Activated CD4-positive, CD25-positive, alpha-beta regulatory T cell treated with anti-CD3 and anti-CD28 coated beads, Interleukin-2, amount 50 U/mL, for 16 hours (primary cell): ENCODE data around the gene BTBD1.

ENCODE experiments used
- DNase-seq: peaks from one replicate; pipeline ENCODE4 v3.0.0-alpha.2; 2020; ENCODE audit warnings: low read depth, low spot score

The BTBD1 gene

DNA sequence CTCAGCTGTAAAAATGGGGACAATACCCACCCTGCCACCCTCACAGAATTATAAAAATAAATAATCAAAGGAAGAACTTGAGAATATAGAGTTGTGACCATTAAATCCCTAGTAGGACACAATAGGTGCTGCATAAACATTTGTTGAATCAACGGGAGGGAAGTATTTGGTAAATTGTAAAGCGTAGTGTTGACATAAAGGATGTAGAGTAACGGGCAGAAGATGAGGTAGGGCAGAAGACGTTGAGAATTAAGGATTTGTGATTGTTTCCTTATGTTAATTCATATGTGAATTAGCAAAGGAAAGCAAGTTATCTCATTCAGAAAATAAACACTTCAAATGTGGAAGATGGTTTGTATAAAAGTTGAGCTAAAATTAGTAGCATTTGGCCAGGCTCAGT lies 73.9 kb downstream of the BTBD1 start:
- DNase-seq: no peak

GRCh38 chr15:82992436-82992998 lies 74.5 kb downstream of the BTBD1 start:
- DNase-seq: no peak

GRCh38 chr15:82986442-82986780 lies 80.6 kb downstream of the BTBD1 start:
- DNase-seq: no peak

GRCh38 chr15:82985688-82986441 lies 81.2 kb downstream of the BTBD1 start, which contains the start of gene RAMAC:
TSS of gene RAMAC (plus strand) at chr15:82986210. CDS start at chr15:82989019, 2,809 bp downstream.
- peak; percentile 87 for DNase-seq

GRCh38 chr15:82980981-82981380 lies 86.1 kb downstream of the BTBD1 start:
- no peak for DNase-seq

DNA sequence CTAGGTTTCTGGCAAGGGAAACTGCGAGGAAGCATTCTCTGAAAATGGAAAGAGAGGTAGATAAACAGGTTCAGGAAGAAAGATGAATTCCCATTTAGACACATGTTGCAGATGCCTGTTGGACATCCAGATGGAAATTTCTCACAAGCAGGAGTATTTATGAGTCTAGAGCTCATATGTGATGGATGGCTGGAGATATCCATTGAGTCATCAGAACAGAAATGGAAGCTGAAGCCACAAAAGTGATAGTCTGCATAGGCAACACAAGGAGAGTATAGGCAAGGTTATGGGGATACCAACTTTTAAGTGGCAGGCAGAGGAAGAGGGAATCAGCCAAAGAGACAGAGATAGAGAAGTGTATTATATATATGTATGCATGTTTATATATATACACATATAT lies 87.3 kb downstream of the BTBD1 start:
- DNase-seq: no peak

DNA sequence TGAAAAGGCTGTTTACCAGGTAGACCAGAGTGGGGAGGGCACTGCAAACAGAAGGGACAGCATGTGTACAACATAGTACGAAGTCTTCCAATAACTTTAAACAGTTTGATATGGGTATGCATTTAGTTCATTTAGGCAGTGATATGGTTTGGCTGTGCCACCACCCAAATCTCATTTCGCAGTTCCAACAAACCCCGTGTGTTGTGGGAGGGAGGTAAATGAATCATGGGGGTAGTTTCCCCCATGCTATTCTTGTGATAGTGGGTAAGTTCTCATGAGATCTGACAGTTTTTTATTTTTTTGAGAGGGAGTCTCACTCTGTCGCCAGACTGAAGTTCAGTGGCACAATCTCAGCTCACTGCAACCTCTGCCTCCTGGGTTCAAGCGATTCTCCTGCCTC lies 88.6 kb downstream of the BTBD1 start:
- DNase-seq: no peak

GRCh38 chr15:82977076-82977475 lies 90.0 kb downstream of the BTBD1 start:
- DNase-seq: no peak

DNA sequence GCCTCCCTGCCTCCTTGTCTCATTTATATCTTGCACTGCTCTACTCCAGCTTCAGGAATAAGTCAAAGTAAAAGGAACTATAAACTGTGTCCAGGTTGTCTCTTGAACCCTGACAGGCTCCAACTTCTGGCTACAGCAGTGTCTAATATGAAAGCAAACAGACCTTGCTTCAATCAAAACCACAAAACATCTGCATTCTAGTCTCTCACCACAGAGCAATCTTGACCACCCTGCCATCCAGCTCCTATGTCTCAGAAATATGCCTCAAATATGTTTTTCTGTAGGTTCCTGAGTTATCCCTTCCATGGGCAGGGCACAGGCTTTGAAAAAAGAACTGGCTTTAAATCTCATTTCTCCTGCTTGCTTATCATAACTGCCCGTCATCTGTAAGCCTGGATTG lies 94.1 kb downstream of the BTBD1 start:
- no peak for DNase-seq

DNA sequence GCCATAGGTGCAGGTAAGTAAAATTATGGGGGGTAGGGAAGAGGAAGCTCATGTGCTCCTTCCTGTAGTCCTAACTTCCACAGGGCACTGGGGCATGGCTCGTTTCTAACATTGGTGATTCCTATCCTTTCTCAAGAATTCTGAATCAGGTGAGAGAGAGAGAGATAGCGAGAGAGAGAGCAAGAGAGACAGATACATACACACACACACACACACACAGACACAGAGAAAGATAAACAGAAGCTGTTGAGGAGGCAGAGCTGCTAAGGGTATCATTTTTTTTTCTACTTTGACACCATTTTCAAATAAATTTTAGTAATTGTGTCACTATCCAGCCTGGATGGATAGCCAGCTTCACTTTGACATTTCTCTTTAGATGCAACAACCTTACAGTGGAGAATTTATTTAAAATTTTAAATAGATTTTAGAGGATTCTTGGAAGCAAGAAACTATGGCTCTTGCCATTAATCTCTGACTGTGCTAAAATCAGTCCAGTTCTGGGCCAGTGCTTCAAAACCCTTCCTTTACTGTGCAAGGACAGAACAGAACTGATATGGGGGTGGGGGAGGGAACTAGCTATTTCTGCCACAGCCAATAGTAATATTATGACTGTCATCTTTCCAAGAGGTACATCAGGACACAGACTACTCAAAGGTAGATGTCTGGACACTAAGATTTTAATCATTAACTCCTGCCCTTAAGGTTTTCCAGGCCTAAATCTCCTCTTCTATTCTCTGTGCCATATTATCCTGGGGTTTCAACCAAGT lies 95.7 kb downstream of the BTBD1 start:
- no peak for DNase-seq

DNA sequence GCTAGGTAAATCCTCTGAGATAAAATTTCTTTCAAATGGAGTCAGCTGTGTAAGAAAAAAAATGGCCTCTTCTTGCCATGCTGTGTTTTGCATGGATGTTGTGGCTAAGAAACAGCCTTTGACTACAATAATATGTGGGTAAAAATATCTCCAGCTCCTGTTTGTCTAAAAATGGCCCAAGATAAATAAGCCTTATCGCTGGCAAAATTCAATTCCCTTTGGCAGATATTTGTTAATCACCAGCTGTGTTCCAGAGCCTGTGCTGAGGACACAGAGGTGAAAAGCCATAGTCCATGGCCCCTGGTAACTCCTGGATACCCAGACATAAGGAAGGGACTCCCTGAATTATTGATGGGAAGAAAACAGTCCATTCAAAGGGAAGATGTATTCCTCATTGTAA lies 96.4 kb downstream of the BTBD1 start:
- no peak for DNase-seq

- DNase-seq: no peak
Measured at GRCh38 chr15:82970078-82970686, 96.9 kb downstream of the BTBD1 start.

- DNase-seq: no peak
Measured at GRCh38 chr15:82969353-82969752, 97.7 kb downstream of the BTBD1 start.

DNA sequence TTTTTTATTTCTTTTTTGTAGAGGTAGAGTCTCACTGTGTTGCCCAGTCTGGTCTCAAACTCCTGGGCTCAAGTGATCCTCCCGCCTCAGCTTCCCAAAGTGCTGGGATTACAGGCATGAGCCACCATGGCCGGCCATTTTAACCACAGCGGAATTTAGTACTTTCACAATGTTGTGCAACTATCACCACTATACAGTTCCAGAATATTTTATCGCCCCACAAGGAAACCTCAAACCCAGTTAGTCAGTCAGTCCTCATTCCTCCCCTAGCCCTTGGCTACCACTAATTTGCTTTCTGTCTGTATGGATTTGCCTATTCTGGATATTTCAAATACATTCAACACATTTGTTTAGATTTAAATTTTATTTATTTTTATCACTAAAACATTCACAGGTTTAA lies 99.0 kb downstream of the BTBD1 start:
- DNase-seq: no peak

DNA sequence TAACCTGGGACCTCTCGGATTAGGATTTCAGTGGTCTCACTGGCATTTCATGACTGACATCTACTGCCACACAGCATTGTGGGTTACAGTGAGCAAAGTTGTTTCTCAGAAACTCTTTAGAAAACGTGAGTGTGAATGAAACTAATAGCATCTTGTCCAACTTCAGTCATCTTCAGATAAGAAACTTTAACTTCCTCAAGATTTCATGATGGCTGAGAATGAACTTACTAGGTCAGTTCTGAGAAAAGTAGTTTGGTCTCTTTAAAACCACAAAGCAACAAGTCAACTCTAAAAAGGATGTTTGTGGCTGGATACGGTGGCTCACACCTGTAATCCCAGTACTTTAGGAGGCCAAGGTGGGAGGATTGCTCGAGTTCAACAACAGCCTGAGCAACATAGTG lies 100.4 kb downstream of the BTBD1 start:
- DNase-seq: no peak
